HL-60 (cell line): ENCODE results near the gene ZBTB7C.

Experiments
- DNase-seq, 2 experiments: peaks; one replicate each; pipeline ENCODE4 v3.0.0-alpha.2; 2010 to 2020; ENCODE audit warnings: low read depth in 1 of 2, low spot score in 1 of 2
- H3K27ac ChIP-seq: fragments of 250-450 bp; sonication (Bioruptor Pico); replicated peaks from 2 replicates; pipeline ENCODE4 v1.5.1; 2020; ENCODE audit warnings: mild to moderate bottlenecking, moderate library complexity
- H3K27me3 ChIP-seq: fragments of 250-450 bp; sonication (Bioruptor Pico); 2 replicates; pipeline ENCODE4 v1.5.1; 2021; ENCODE audit warnings: mild to moderate bottlenecking, moderate library complexity; ENCODE audit not compliant: insufficient read depth, poor library complexity, severe bottlenecking
- H3K4me3 ChIP-seq: replicated peaks from 2 replicates; pipeline ENCODE4 v1.5.1; 2011; ENCODE audit warnings: mild to moderate bottlenecking, control low read depth, low read length; ENCODE audit not compliant: insufficient read depth
- GABPA ChIP-seq: IDR thresholded peaks from 2 replicates; pipeline ENCODE4 v1.6.1; 2012; ENCODE audit warnings: low read depth
- POLR2AphosphoS5 ChIP-seq: IDR thresholded peaks from 2 replicates; pipeline ENCODE4 v1.6.1; 2012; ENCODE audit warnings: low read depth
- SPI1 ChIP-seq: IDR thresholded peaks from 2 replicates; pipeline ENCODE4 v1.6.1; 2012; ENCODE audit warnings: low read depth, mild to moderate bottlenecking, borderline replicate concordance
- TF ChIP-seq, protein P1 (sequence below): IDR thresholded peaks from one replicate; pipeline ENCODE4 v1.5.1; 2011; ENCODE audit warnings: low read length, control low read depth, inconsistent platforms; ENCODE audit not compliant: insufficient read depth
- TF ChIP-seq, protein P2 (sequence below): IDR thresholded peaks from 2 replicates; pipeline ENCODE4 v1.6.1; 2012; ENCODE audit warnings: low read depth; ENCODE audit not compliant: insufficient replicate concordance

Gene ZBTB7C

DNA sequence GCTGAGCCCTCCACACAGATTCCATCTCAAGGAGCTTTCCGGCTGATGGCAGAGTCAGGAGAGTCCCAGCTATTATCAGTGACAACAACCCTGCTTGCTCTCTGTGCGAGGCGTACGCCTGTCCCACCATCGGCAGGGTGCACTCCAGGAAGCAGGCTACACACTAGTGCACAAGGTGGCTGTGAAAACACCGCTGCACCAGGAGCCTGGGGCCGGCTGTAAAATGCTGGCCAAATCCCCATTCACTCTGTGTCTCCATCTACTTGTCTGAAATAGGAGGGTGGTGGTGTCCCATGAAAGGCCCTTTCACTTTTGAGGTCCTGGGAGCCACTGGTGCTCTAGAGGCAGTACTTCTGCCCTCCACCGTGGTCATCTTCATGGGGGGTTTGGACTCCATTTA lies 295.5 kb downstream of the ZBTB7C start:
- no peak overlapping the region for H3K4me3 ChIP-seq
- H3K27ac ChIP-seq, result no peak overlapping the region
- peaks cover 14% of the 10 kb centered on the region for H3K27me3 ChIP-seq
- no peak for DNase-seq
- TF ChIP-seq GABPA, result no peak
- TF ChIP-seq POLR2AphosphoS5, result no peak
- TF ChIP-seq, protein P1, sequence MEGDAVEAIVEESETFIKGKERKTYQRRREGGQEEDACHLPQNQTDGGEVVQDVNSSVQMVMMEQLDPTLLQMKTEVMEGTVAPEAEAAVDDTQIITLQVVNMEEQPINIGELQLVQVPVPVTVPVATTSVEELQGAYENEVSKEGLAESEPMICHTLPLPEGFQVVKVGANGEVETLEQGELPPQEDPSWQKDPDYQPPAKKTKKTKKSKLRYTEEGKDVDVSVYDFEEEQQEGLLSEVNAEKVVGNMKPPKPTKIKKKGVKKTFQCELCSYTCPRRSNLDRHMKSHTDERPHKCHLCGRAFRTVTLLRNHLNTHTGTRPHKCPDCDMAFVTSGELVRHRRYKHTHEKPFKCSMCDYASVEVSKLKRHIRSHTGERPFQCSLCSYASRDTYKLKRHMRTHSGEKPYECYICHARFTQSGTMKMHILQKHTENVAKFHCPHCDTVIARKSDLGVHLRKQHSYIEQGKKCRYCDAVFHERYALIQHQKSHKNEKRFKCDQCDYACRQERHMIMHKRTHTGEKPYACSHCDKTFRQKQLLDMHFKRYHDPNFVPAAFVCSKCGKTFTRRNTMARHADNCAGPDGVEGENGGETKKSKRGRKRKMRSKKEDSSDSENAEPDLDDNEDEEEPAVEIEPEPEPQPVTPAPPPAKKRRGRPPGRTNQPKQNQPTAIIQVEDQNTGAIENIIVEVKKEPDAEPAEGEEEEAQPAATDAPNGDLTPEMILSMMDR, result no peak

DNA sequence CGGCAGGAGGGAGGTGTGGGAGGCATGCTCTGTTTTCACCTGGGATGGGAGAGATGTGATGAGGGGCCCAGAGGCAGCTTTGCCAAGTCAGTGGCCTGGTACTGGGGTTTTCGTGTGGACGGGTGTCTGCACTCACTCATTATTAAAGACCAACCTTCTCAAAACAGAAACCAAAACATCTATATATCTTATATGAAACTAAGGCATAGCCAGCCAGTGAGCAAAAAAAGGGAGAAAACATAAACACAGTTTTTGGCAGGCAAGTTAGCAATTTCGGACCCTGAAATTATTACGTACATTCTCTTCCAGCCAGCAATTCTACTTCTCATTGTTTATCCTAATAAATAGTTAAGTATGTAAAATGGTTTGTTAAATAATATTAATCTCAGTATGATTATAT lies 297.6 kb downstream of the ZBTB7C start:
- H3K4me3 ChIP-seq, result no peak overlapping the region
- H3K27me3 ChIP-seq, result peaks cover 15% of the 10 kb centered on the region
- no peak overlapping the region for H3K27ac ChIP-seq
- TF ChIP-seq, protein P2, sequence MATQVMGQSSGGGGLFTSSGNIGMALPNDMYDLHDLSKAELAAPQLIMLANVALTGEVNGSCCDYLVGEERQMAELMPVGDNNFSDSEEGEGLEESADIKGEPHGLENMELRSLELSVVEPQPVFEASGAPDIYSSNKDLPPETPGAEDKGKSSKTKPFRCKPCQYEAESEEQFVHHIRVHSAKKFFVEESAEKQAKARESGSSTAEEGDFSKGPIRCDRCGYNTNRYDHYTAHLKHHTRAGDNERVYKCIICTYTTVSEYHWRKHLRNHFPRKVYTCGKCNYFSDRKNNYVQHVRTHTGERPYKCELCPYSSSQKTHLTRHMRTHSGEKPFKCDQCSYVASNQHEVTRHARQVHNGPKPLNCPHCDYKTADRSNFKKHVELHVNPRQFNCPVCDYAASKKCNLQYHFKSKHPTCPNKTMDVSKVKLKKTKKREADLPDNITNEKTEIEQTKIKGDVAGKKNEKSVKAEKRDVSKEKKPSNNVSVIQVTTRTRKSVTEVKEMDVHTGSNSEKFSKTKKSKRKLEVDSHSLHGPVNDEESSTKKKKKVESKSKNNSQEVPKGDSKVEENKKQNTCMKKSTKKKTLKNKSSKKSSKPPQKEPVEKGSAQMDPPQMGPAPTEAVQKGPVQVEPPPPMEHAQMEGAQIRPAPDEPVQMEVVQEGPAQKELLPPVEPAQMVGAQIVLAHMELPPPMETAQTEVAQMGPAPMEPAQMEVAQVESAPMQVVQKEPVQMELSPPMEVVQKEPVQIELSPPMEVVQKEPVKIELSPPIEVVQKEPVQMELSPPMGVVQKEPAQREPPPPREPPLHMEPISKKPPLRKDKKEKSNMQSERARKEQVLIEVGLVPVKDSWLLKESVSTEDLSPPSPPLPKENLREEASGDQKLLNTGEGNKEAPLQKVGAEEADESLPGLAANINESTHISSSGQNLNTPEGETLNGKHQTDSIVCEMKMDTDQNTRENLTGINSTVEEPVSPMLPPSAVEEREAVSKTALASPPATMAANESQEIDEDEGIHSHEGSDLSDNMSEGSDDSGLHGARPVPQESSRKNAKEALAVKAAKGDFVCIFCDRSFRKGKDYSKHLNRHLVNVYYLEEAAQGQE, result no peak
- TF ChIP-seq SPI1, result no peak
- TF ChIP-seq GABPA, result no peak
- TF ChIP-seq, protein P1, result no peak
- no peak for TF ChIP-seq POLR2AphosphoS5
- no peak for DNase-seq

DNA sequence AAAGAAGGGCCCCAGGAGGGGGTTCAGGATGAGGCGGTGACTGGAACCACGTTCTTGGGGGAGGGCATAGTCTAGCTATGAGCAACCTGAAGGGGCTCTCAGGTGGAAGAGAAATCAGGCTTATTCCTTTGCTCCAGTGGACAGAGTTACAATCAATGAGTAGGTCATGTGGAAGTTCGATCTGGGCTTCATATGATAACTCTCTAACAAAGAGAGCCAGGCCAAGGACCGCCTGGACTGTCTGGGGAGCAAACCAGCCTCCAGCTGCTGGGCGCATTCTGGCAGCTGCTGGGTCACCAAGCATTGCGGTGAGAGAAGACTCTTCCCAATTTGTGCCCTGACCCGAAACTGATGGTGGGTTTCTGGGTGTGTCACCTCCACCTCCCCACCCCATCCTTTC lies 298.4 kb downstream of the ZBTB7C start:
- Histone ChIP-seq H3K4me3 (no peak overlapping the region), H3K27ac (no peak overlapping the region), H3K27me3 (peaks cover 15% of the 10 kb centered on the region)
- no peak for DNase-seq
- TF ChIP-seq GABPA (no peak), POLR2AphosphoS5 (no peak), SPI1 (no peak)
- TF ChIP-seq, protein P2, result no peak
- TF ChIP-seq, protein P1, result no peak

DNA sequence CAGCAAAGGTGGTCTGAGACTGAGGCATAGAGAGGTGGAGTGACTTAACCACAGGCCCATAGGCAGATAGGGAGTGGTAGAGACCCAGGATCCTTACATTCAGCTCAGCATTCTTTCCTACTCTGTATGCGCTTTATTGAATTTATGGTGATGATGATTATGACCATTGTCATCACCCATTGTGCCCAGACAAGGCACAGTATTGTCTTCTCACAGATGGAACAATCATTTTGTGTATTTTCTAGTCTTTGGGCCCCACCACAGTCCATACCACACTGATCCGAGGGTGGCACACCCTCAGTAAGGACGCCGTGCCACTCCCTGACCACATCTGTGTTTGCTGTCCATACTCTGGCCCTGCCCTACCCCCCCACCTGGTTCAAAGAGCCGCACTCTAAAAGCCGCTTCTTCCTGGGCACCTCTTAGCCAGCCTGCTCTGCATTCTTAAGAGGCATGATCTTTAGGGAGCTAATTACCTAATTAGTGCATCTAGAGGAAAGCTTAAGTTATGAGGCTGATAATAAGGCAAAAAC lies 299.2 kb downstream of the ZBTB7C start:
- Histone ChIP-seq H3K27me3 (peaks cover 12% of the 10 kb centered on the region), H3K27ac (no peak overlapping the region), H3K4me3 (no peak overlapping the region)
- TF ChIP-seq GABPA, result no peak
- no peak for TF ChIP-seq SPI1
- TF ChIP-seq POLR2AphosphoS5, result no peak
- TF ChIP-seq, protein P2, result no peak
- TF ChIP-seq, protein P1, result no peak
- no peak for DNase-seq
